Neural progenitor cell (in vitro differentiated cells): ENCODE measurements around the gene KRT80. TPM values are rescaled to one million over a fixed set of nuclear protein-coding genes. Genes with fewer than 3 reads are reported as not detected.

Experiments used
- DNase-seq: peaks from one replicate; pipeline ENCODE4 v3.0.0-alpha.2; 2016; ENCODE audit warnings: low spot score
- H2AFZ ChIP-seq: fragments of 200-600 bp; sonication (generic); replicated peaks from 2 replicates; pipeline ENCODE4 v1.6.1; 2016; ENCODE audit warnings: antibody characterized with exemption
- H3F3A ChIP-seq: fragments of 200-600 bp; sonication (generic); 2 replicates; pipeline ENCODE4 v1.6.1; 2016; ENCODE audit warnings: antibody characterized with exemption, low read depth
- H3K27ac ChIP-seq: fragments of 200-600 bp; sonication (generic); 2 replicates; pipeline ENCODE4 v1.5.1; 2016; ENCODE audit warnings: mild to moderate bottlenecking
- H3K27me3 ChIP-seq: fragments of 200-600 bp; sonication (generic); 2 replicates; pipeline ENCODE4 v1.6.1; 2016; ENCODE audit warnings: mild to moderate bottlenecking, moderate library complexity
- H3K36me3 ChIP-seq: fragments of 200-600 bp; sonication (generic); 2 replicates; pipeline ENCODE4 v1.5.1; 2016
- H3K4me1 ChIP-seq: fragments of 200-600 bp; sonication (generic); 2 replicates; pipeline ENCODE4 v1.6.1; 2016; ENCODE audit warnings: mixed run types
- H3K4me2 ChIP-seq: fragments of 200-600 bp; sonication (generic); 2 replicates; pipeline ENCODE4 v1.6.1; 2016
- H3K4me3 ChIP-seq: fragments of 200-600 bp; sonication (generic); 2 replicates; pipeline ENCODE4 v1.5.1; 2016
- H3K79me2 ChIP-seq: fragments of 200-600 bp; sonication (generic); 2 replicates; pipeline ENCODE4 v1.6.1; 2016; ENCODE audit warnings: low read depth
- H3K9ac ChIP-seq: fragments of 200-600 bp; sonication (generic); 2 replicates; pipeline ENCODE4 v1.6.1; 2016
- H3K9me3 ChIP-seq: fragments of 200-600 bp; sonication (generic); 2 replicates; pipeline ENCODE4 v1.5.1; 2016; ENCODE audit warnings: low read depth
- H4K20me1 ChIP-seq: fragments of 200-600 bp; sonication (generic); 2 replicates; pipeline ENCODE4 v1.6.1; 2016; ENCODE audit warnings: low read depth
- H3K27ac Mint-ChIP-seq: 3 replicates; pipeline ENCODE4 v1.8.0; 2021; ENCODE audit warnings: mixed read lengths
- H3K27me3 Mint-ChIP-seq: 2 replicates; pipeline ENCODE4 v1.8.0; 2022; ENCODE audit warnings: low read depth, mild to moderate bottlenecking, inconsistent platforms, moderate library complexity, mixed read lengths; ENCODE audit not compliant: insufficient read depth
- H3K36me3 Mint-ChIP-seq: 3 replicates; pipeline ENCODE4 v1.8.0; 2021; ENCODE audit warnings: mixed read lengths
- H3K4me1 Mint-ChIP-seq: 3 replicates; pipeline ENCODE4 v1.8.0; 2021; ENCODE audit warnings: mixed read lengths
- H3K4me3 Mint-ChIP-seq: 3 replicates; pipeline ENCODE4 v1.8.0; 2021; ENCODE audit warnings: mild to moderate bottlenecking, moderate library complexity, mixed read lengths
- H3K9me3 Mint-ChIP-seq: 3 replicates; pipeline ENCODE4 v1.8.0; 2020; ENCODE audit warnings: mixed read lengths
- EZH2 ChIP-seq: fragments of 200-600 bp; sonication (generic); IDR thresholded peaks from 2 replicates; pipeline ENCODE4 v1.6.1; 2017; ENCODE audit warnings: antibody characterized with exemption, mild to moderate bottlenecking, moderate library complexity
- EZH2phosphoT487 ChIP-seq: fragments of 200-600 bp; sonication (generic); IDR thresholded peaks from 2 replicates; pipeline ENCODE4 v1.6.1; 2017; ENCODE audit warnings: antibody characterized with exemption
- total RNA-seq: library from RNA; depleted of rRNA; stranded (reverse); fragments of >200 nt; gene quantifications from 2 replicates; pipeline ENCODE4 v1.2.3, GENCODE V29; 2015; ENCODE audit warnings: low replicate concordance
- TF ChIP-seq, protein P1 (sequence below): fragments of 200-600 bp; sonication (generic); IDR thresholded peaks from 2 replicates; pipeline ENCODE4 v1.5.1; 2017; ENCODE audit warnings: antibody characterized with exemption, mild to moderate bottlenecking

Gene KRT80
- total RNA-seq, 1 donor from 2014 or later: not detected

DNA sequence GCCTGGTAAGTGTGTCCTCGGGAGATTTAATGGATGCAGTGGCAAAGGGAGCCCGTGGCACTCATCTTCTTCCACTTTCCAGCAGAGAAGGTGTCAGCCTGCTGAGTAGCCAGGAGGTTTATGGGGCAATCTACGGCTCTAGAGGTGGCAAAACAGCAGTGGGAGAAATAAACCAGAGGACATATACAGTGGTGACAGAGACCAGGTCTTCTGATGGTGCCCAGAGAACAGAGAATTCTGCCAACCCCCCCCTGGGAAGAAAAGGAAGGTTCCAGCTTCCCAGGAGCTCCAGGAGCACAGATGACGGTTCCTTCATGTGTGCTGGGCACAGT lies 69.3 kb downstream of the KRT80 start:
- Histone ChIP-seq H3K27ac (no peak overlapping the region), H3K27me3 (no peaks in the 10 kb centered on the region), H3K4me3 (no peak overlapping the region), H3K36me3 (no peaks in the 10 kb centered on the region), H4K20me1 (no peaks in the 10 kb centered on the region), H3K4me1 (peaks cover 34% of the 10 kb centered on the region), H3K79me2 (no peaks in the 10 kb centered on the region), H3K9ac (no peak overlapping the region), H3F3A (peaks cover 17% of the 10 kb centered on the region), H3K4me2 (no peak overlapping the region), H2AFZ (no peak overlapping the region), H3K9me3 (no peaks in the 10 kb centered on the region)
- DNase-seq: no peak
- H3K4me3 Mint-ChIP-seq: no peak overlapping the region
- H3K36me3 Mint-ChIP-seq: no peaks in the 10 kb centered on the region
- TF ChIP-seq, protein P1, sequence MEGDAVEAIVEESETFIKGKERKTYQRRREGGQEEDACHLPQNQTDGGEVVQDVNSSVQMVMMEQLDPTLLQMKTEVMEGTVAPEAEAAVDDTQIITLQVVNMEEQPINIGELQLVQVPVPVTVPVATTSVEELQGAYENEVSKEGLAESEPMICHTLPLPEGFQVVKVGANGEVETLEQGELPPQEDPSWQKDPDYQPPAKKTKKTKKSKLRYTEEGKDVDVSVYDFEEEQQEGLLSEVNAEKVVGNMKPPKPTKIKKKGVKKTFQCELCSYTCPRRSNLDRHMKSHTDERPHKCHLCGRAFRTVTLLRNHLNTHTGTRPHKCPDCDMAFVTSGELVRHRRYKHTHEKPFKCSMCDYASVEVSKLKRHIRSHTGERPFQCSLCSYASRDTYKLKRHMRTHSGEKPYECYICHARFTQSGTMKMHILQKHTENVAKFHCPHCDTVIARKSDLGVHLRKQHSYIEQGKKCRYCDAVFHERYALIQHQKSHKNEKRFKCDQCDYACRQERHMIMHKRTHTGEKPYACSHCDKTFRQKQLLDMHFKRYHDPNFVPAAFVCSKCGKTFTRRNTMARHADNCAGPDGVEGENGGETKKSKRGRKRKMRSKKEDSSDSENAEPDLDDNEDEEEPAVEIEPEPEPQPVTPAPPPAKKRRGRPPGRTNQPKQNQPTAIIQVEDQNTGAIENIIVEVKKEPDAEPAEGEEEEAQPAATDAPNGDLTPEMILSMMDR: no peak
- TF ChIP-seq EZH2: no peak
- no peak for TF ChIP-seq EZH2phosphoT487
- H3K27me3 Mint-ChIP-seq: peaks cover 12% of the 10 kb centered on the region
- H3K27ac Mint-ChIP-seq: no peak overlapping the region
- H3K4me1 Mint-ChIP-seq: peaks cover 48% of the 10 kb centered on the region
- H3K9me3 Mint-ChIP-seq: no peaks in the 10 kb centered on the region

DNA sequence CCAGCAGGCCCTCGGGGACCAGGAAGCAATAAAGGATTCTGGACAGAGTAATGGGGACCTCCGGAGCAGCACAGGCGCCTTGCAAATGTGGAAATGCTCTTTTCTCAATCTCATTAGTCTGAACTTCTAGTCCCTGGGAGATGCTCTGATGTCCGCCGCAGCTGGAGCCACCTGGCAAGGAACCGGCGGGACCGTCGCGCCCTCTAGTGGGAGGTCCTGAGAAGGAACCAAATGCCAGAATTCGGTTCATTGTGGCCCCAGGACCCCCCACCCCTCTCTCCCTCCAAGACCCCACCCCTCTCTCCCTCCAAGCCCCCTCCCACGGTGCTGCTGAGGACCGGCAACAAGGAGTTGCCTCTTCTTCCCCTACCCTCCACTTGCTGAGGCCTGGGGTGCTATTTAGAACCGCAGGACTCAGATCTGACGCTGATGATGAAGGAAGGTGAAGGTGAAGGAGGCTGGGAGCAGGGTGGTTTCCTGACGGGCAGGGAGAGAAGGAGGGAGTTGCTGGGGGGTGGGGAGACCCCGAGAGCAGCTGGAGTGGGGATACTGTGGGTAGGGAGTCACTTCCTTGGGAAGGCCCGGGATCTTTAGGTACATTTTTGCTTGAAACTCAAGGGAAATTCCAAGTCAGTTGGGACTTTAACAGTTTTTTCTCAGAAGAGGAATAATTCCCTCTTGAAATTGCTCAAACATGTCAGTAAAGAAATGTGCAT lies 69.8 kb downstream of the KRT80 start:
- no peaks in the 10 kb centered on the region for H4K20me1 ChIP-seq
- Mint-ChIP-seq H3K27me3 (peaks cover 12% of the 10 kb centered on the region), H3K4me1 (peaks cover 46% of the 10 kb centered on the region), H3K9me3 (no peaks in the 10 kb centered on the region), H3K36me3 (no peaks in the 10 kb centered on the region), H3K4me3 (peak overlapping the region; percentile 33), H3K27ac (peak overlapping the region; percentile 38)
- no peaks in the 10 kb centered on the region for H3K27me3 ChIP-seq
- DNase-seq: peak; percentile 85
- peak overlapping the region; percentile 14 for H2AFZ ChIP-seq
- no peak overlapping the region for H3K9ac ChIP-seq
- no peak overlapping the region for H3K4me3 ChIP-seq
- no peak overlapping the region for H3K4me2 ChIP-seq
- H3K36me3 ChIP-seq: no peaks in the 10 kb centered on the region
- no peak for TF ChIP-seq EZH2phosphoT487
- TF ChIP-seq, protein P1: peak; percentile 85
- TF ChIP-seq EZH2: no peak
- H3K27ac ChIP-seq: no peak overlapping the region
- peaks cover 17% of the 10 kb centered on the region for H3F3A ChIP-seq
- H3K4me1 ChIP-seq: peaks cover 33% of the 10 kb centered on the region
- no peaks in the 10 kb centered on the region for H3K79me2 ChIP-seq
- no peaks in the 10 kb centered on the region for H3K9me3 ChIP-seq

DNA sequence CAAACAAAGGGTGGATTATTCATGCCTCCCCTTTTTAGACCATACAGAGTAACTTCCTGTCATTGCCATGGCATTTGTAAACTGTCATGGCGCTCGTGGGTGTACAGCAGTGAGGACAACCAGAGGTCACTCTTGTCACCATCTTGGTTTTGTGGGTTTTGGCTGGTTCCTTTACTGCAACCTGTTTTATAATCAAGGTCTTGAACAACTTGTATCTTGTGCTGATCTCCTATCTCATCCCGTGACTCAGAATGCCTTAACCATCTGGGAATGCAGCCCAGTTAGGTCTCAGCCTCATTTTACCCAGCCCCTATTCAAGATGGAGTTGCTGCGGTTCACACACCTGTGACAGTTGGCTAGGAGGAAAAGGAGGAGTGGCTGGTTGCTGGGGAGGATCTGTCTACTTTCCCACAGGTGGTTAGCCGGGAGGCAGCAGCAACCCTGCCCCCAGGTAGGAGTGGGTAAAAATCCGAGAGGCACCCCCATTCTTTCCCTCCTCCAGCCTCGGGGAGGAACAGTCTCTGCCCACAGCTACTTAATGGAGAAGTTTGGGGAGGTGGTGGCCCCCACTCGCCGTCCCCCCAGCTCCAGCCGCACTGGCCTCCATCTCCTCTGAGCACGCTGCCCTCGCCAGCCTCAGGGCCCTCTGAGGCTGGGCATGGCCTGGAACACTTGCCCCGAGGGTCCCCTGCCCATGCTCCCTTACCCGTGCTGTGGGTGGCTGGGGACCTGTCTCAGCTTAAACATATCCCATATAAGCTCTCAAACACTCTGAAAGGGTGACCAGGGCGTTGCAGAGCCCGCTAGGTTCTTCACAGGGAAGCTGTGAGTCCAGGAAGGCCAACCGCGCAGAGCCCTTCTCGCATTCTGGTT lies 70.6 kb downstream of the KRT80 start:
- Histone ChIP-seq H3K9ac (no peak overlapping the region), H3K4me1 (peaks cover 25% of the 10 kb centered on the region), H3K9me3 (no peaks in the 10 kb centered on the region), H3K27ac (no peak overlapping the region), H3K36me3 (no peaks in the 10 kb centered on the region), H3K27me3 (peaks cover 3% of the 10 kb centered on the region), H3K4me2 (no peak overlapping the region), H3K4me3 (no peak overlapping the region), H2AFZ (no peak overlapping the region), H4K20me1 (no peaks in the 10 kb centered on the region), H3K79me2 (no peaks in the 10 kb centered on the region), H3F3A (peaks cover 17% of the 10 kb centered on the region)
- H3K9me3 Mint-ChIP-seq: no peaks in the 10 kb centered on the region
- no peak for DNase-seq
- no peak overlapping the region for H3K27ac Mint-ChIP-seq
- TF ChIP-seq EZH2 (no peak), EZH2phosphoT487 (no peak)
- TF ChIP-seq, protein P1: no peak
- H3K36me3 Mint-ChIP-seq: no peaks in the 10 kb centered on the region
- H3K4me3 Mint-ChIP-seq: no peak overlapping the region
- H3K4me1 Mint-ChIP-seq: peaks cover 38% of the 10 kb centered on the region
- H3K27me3 Mint-ChIP-seq: peaks cover 12% of the 10 kb centered on the region
